ENCODE results near the gene IGFBP6.

- no peak for TF ChIP-seq CSDC2 (CRISPR knock-in tag; IDR thresholded peaks at IDR 0.05)
- TF ChIP-seq PATZ1 (CRISPR knock-in tag; IDR thresholded peaks at IDR 0.05; ENCODE audit: borderline replicate concordance): no peak
Measured at GRCh38 chr12:53058674-53059433, 38.6 kb upstream of the IGFBP6 start.
